Measurements from ENCODE around the gene FMO5.

Gene FMO5

GRCh38 chr1:147209825-147210821 is 15.0 kb downstream of the FMO5 start:
- H3K4me3 ChIP-seq (ENCODE audit: low read depth, low read length): no peak overlapping the region
- no peaks in the 10 kb centered on the region for H3K36me3 ChIP-seq (ENCODE audit: control insufficient read depth in 2 of 2, insufficient read depth in 1 of 2, low read length in 2 of 2)
- no peaks in the 10 kb centered on the region for H3K9me3 ChIP-seq (ENCODE audit: control insufficient read depth, insufficient read depth, low read depth, low read length)
- ChIA-PET CTCF (interaction anchor here (0.7 kb wide), 1 partner anchor 42 kb away, joined by 3 read pairs; no protein-coding TSS in a partner anchor), POLR2A (no interaction called here)
- H3K4me1 ChIP-seq (ENCODE audit: control insufficient read depth, insufficient read depth, low read length): no peaks in the 10 kb centered on the region
- H3K27ac ChIP-seq (ENCODE audit: extremely low read depth, low read depth, low read length): no peak overlapping the region
- TF ChIP-seq ZNF549 (tag by site-specific recombination; IDR thresholded peaks at IDR 0.05) (no peak), ZNF707 (tag by site-specific recombination; IDR thresholded peaks at IDR 0.05) (no peak), SP7 (tag by site-specific recombination; IDR thresholded peaks at IDR 0.05) (no peak), MZF1 (tag by site-specific recombination; IDR thresholded peaks at IDR 0.05; ENCODE audit: borderline replicate concordance) (no peak), ZNF791 (tag by site-specific recombination; IDR thresholded peaks at IDR 0.05) (no peak), ZXDB (tag by site-specific recombination; IDR thresholded peaks at IDR 0.05) (no peak), ZNF23 (tag by site-specific recombination; IDR thresholded peaks at IDR 0.05; ENCODE audit: borderline replicate concordance) (no peak), RBAK (tag by site-specific recombination; IDR thresholded peaks at IDR 0.05) (no peak), REST (tag by site-specific recombination; IDR thresholded peaks at IDR 0.05) (no peak), ZNF362 (tag by site-specific recombination; IDR thresholded peaks at IDR 0.05) (no peak), AEBP2 (tag by site-specific recombination; IDR thresholded peaks at IDR 0.05; ENCODE audit: borderline replicate concordance) (no peak), KLF10 (tag by site-specific recombination; IDR thresholded peaks at IDR 0.05) (no peak), ZFP3 (tag by site-specific recombination; IDR thresholded peaks at IDR 0.05; ENCODE audit: low read depth) (no peak), ZNF645 (tag by site-specific recombination; IDR thresholded peaks at IDR 0.05) (no peak), ZNF24 (tag by site-specific recombination; IDR thresholded peaks at IDR 0.05) (no peak), ZSCAN18 (tag by site-specific recombination; IDR thresholded peaks at IDR 0.05) (no peak), ZNF214 (tag by site-specific recombination; IDR thresholded peaks at IDR 0.05; ENCODE audit: borderline replicate concordance) (no peak), OSR2 (tag by site-specific recombination; IDR thresholded peaks at IDR 0.05) (peak; percentile 23; the same call in 1 of the 2 replicates), ZNF830 (tag by site-specific recombination; IDR thresholded peaks at IDR 0.05; ENCODE audit: low read depth) (no peak), ZNF148 (tag by site-specific recombination; IDR thresholded peaks at IDR 0.05; ENCODE audit: borderline replicate concordance) (no peak), TCF7L2 (IDR thresholded peaks at IDR 0.05; ENCODE audit: borderline replicate concordance, low read depth, low read length) (peak; percentile 59; the same call in 1 of the 2 replicates), ZNF843 (tag by site-specific recombination; IDR thresholded peaks at IDR 0.05) (peak; percentile 76), PRDM6 (tag by site-specific recombination; IDR thresholded peaks at IDR 0.05) (peak; percentile 41; the same call in 1 of the 2 replicates)
